ENCODE measurements around the gene MALRD1.

Gene MALRD1

GRCh38 chr10:19049567-19049966, 966 bp downstream of the MALRD1 start:
- no peak for DNase-seq (ENCODE audit: low read depth)
- TF ChIP-seq CTCF (conservative IDR thresholded peaks at IDR 0.05; ENCODE audit: low read depth, low read length), result no peak
- no peak overlapping the region for H3K4me3 ChIP-seq (ENCODE audit: low read length)

GRCh38 chr10:19054289-19054835, 5.8 kb downstream of the MALRD1 start:
- H3K4me3 ChIP-seq (ENCODE audit: low read length), result no peak overlapping the region
- no peak for TF ChIP-seq CTCF (conservative IDR thresholded peaks at IDR 0.05; ENCODE audit: low read depth, low read length)
- no peak for DNase-seq (ENCODE audit: low read depth)

- H3K4me3 ChIP-seq (ENCODE audit: low read length), result no peak overlapping the region
- DNase-seq (ENCODE audit: low read depth), result no peak
- TF ChIP-seq CTCF (conservative IDR thresholded peaks at IDR 0.05; ENCODE audit: low read depth, low read length), result no peak
These were observed 9.4 kb downstream of the MALRD1 start for GRCh38 chr10:19058046-19058445.

- no peak overlapping the region for H3K4me3 ChIP-seq (ENCODE audit: low read length)
- no peak for TF ChIP-seq CTCF (conservative IDR thresholded peaks at IDR 0.05; ENCODE audit: low read depth, low read length)
- DNase-seq (ENCODE audit: low read depth), result no peak
These were observed 15.4 kb downstream of the MALRD1 start for GRCh38 chr10:19063986-19064385.

GRCh38 chr10:19071946-19072345, 23.3 kb downstream of the MALRD1 start:
- no peak overlapping the region for H3K4me3 ChIP-seq (ENCODE audit: low read length)
- DNase-seq (ENCODE audit: low read depth), result no peak
- no peak for TF ChIP-seq CTCF (conservative IDR thresholded peaks at IDR 0.05; ENCODE audit: low read depth, low read length)

- H3K4me3 ChIP-seq (ENCODE audit: low read length), result no peak overlapping the region
- TF ChIP-seq CTCF (conservative IDR thresholded peaks at IDR 0.05; ENCODE audit: low read depth, low read length), result no peak
- no peak for DNase-seq (ENCODE audit: low read depth)
These were observed 28.7 kb downstream of the MALRD1 start for GRCh38 chr10:19077276-19077675.

GRCh38 chr10:19096501-19097073, 48.0 kb downstream of the MALRD1 start:
- DNase-seq (ENCODE audit: low read depth), result no peak
- no peak for TF ChIP-seq CTCF (conservative IDR thresholded peaks at IDR 0.05; ENCODE audit: low read depth, low read length)
- no peak overlapping the region for H3K4me3 ChIP-seq (ENCODE audit: low read length)
